HepG2 (cell line): ENCODE results near the gene JAG1. TPM values are rescaled to one million over a fixed set of nuclear protein-coding genes. Genes with fewer than 3 reads are reported as not detected.
A peak's percentile ranks its signal among the peaks of the same experiment; 100 is the strongest.

Source experiments
- ATAC-seq: fragments of 200-7000 bp; cut with Tn5 transposase; 3 replicates; pipeline ENCODE4 v1.9.1; 2020; ENCODE audit warnings: mild to moderate bottlenecking, moderate library complexity
- BruUV-seq: library from RNA; stranded (reverse); fragments of 400-500 nt; replicated peaks from 2 replicates; lab custom pipeline; 2021; lab: Mats Ljungman, UMichigan
- CTCF ChIA-PET: fragments of 300-600 bp; formaldehyde crosslinking; extraction: SDS; loops from one replicate; lab custom pipeline; 2021; ENCODE audit warnings: low total read pairs, inconsistent platforms, low intra/inter-chr PET ratio; lab: Yijun Ruan, JAX
- POLR2A ChIA-PET: fragments of 350-600 bp; sonication (Branson Sonifier 250); formaldehyde crosslinking; loops from one replicate; lab custom pipeline; 2020; ENCODE audit warnings: antibody characterized with exemption, inconsistent platforms; lab: Yijun Ruan, JAX
- DNase-seq: peaks from one replicate; pipeline ENCODE4 v3.0.0-alpha.2; 2015; ENCODE audit warnings: low spot score
- FAIRE-seq: peaks from 3 replicates; lab custom pipeline; 2011; peaks lifted over from hg19 to GRCh38; lab: Jason Lieb, UNC
- H2AFZ ChIP-seq: one replicate; pipeline ENCODE4 v1.6.1; 2011; ENCODE audit warnings: low read length, inconsistent platforms
- H3K27ac ChIP-seq: fragments of 300-600 bp; 3 replicates; pipeline ENCODE4 v1.8.0; 2011; ENCODE audit warnings: mixed run types, mild to moderate bottlenecking, mixed read lengths, low read length, inconsistent platforms; ENCODE audit not compliant: insufficient read depth; ENCODE audit errors: extremely low read length
- H3K27me3 ChIP-seq, 2 experiments: fragments of 200-600 bp in 1 of 2; 2 replicates in 1 of 2; 3 replicates in 1 of 2; pipeline versions ENCODE4 v1.6.0 to v1.8.0; 2011; ENCODE audit warnings: low read length in 2 of 2, mild to moderate bottlenecking in 2 of 2, moderate library complexity in 2 of 2, inconsistent platforms in 1 of 2; ENCODE audit not compliant: insufficient read depth in 2 of 2, control insufficient read depth in 1 of 2
- H3K36me3 ChIP-seq, 2 experiments: fragments of 200-600 bp in 1 of 2; replicated peaks in 1 of 2; 2 replicates in 1 of 2; 3 replicates in 1 of 2; pipeline versions ENCODE4 v1.5.1 to v1.8.0; 2011; ENCODE audit warnings: low read length in 2 of 2, inconsistent platforms in 1 of 2; ENCODE audit not compliant: insufficient read depth in 2 of 2, control insufficient read depth in 1 of 2
- H3K4me1 ChIP-seq: 2 replicates; pipeline ENCODE4 v1.5.1; 2012; ENCODE audit warnings: low read length, inconsistent platforms; ENCODE audit not compliant: insufficient read depth
- H3K4me2 ChIP-seq: 2 replicates; pipeline ENCODE4 v1.6.0; 2011; ENCODE audit warnings: low read depth, low read length, inconsistent platforms
- H3K4me3 ChIP-seq, 3 experiments: fragments of 200-600 bp in 1 of 3; sonication (generic), shearing (Covaris generic) in 1 of 3; replicated peaks in 1 of 3; 2 replicates each; pipeline ENCODE4 v1.5.1; 2011 to 2016; ENCODE audit warnings: low read length in 3 of 3, inconsistent platforms in 2 of 3, low read depth in 2 of 3, mild to moderate bottlenecking in 2 of 3, control low read depth in 1 of 3, mixed read lengths in 1 of 3; ENCODE audit not compliant: insufficient read depth in 1 of 3
- H3K79me2 ChIP-seq: one replicate; pipeline ENCODE4 v1.6.1; 2011; ENCODE audit warnings: low read length, inconsistent platforms; ENCODE audit not compliant: insufficient read depth
- H3K9ac ChIP-seq: 2 replicates; pipeline ENCODE4 v1.6.0; 2011; ENCODE audit warnings: mild to moderate bottlenecking, low read depth, low read length, inconsistent platforms; ENCODE audit not compliant: insufficient read depth
- H3K9me3 ChIP-seq: 2 replicates; pipeline ENCODE4 v1.5.1; 2012; ENCODE audit warnings: mild to moderate bottlenecking, low read length
- H4K20me1 ChIP-seq: 2 replicates; pipeline ENCODE4 v1.6.0; 2011; ENCODE audit warnings: inconsistent platforms, mild to moderate bottlenecking, low read length, moderate library complexity; ENCODE audit not compliant: insufficient read depth
- GPN1 ChIP-seq: sonication (generic); formaldehyde crosslinking; IDR thresholded peaks from 2 replicates; pipeline ENCODE4 v1.5.1; 2020; ENCODE audit warnings: missing genetic modification reagents, borderline replicate concordance
- LRRFIP1 ChIP-seq: sonication (generic); formaldehyde crosslinking; conservative IDR thresholded peaks from 2 replicates; pipeline ENCODE4 v1.4.0; 2020; ENCODE audit warnings: missing genetic modification reagents
- NFYC ChIP-seq: IDR thresholded peaks from 2 replicates; pipeline ENCODE4 v1.6.1; 2016; ENCODE audit warnings: missing genetic modification reagents, missing compliant biosample characterization
- NONO ChIP-seq, 2 experiments: fragments of 450-650 bp in 1 of 2; sonication (generic) in 1 of 2; formaldehyde crosslinking in 1 of 2; IDR thresholded peaks in 1 of 2; conservative IDR thresholded peaks in 1 of 2; 2 replicates each; pipeline versions ENCODE4 v1.6.1 to v1.8.0; 2017 to 2022; ENCODE audit warnings: mild to moderate bottlenecking in 1 of 2, missing genetic modification reagents in 1 of 2, moderate library complexity in 1 of 2
- PRDM15 ChIP-seq: sonication (generic); formaldehyde crosslinking; IDR thresholded peaks from 2 replicates; pipeline ENCODE4 v1.4.0; 2020; ENCODE audit warnings: missing genetic modification reagents
- REL ChIP-seq: sonication (generic); formaldehyde crosslinking; conservative IDR thresholded peaks from 2 replicates; pipeline ENCODE4 v1.8.0; 2022; ENCODE audit warnings: mild to moderate bottlenecking, missing genetic modification reagents, moderate library complexity
- TFDP1 ChIP-seq: IDR thresholded peaks from 2 replicates; pipeline ENCODE4 v1.6.1; 2016; ENCODE audit warnings: missing compliant biosample characterization, missing genetic modification reagents, borderline replicate concordance
- ZIK1 ChIP-seq: sonication (generic); formaldehyde crosslinking; IDR thresholded peaks from 2 replicates; pipeline ENCODE4 v1.5.0; 2020; ENCODE audit warnings: mild to moderate bottlenecking, low read depth, missing genetic modification reagents, borderline replicate concordance
- ZNF124 ChIP-seq: sonication (generic); formaldehyde crosslinking; IDR thresholded peaks from 2 replicates; pipeline ENCODE4 v1.4.0; 2020; ENCODE audit warnings: missing genetic modification reagents
- ZNF230 ChIP-seq: sonication (generic); formaldehyde crosslinking; IDR thresholded peaks from 2 replicates; pipeline ENCODE4 v1.4.0; 2020; ENCODE audit warnings: mild to moderate bottlenecking, missing genetic modification reagents
- ZNF34 ChIP-seq: sonication (generic); formaldehyde crosslinking; IDR thresholded peaks from 2 replicates; pipeline ENCODE4 v1.4.0; 2020; ENCODE audit warnings: mild to moderate bottlenecking, missing genetic modification reagents, borderline replicate concordance
- ZNF597 ChIP-seq: sonication (generic); formaldehyde crosslinking; IDR thresholded peaks from 2 replicates; pipeline ENCODE4 v1.5.0; 2020; ENCODE audit warnings: missing genetic modification reagents
- ZSCAN30 ChIP-seq: sonication (generic); formaldehyde crosslinking; IDR thresholded peaks from 2 replicates; pipeline ENCODE4 v1.5.0; 2020; ENCODE audit warnings: mild to moderate bottlenecking, missing genetic modification reagents
- WGBS: methylation state at CpG from one replicate; pipeline ENCODE4 v1.1.6; 2017; ENCODE audit warnings: low lambda C conversion rate; 5-methylcytosine and 5-hydroxymethylcytosine counted together
- in situ Hi-C: cut with HindIII; loops from 2 replicates; pipeline ENCODE4 v1.10.0; 2017; ENCODE audit warnings: low pct_unique_long_range_greater_than_20kb; ENCODE audit not compliant: extremely low pct_ligation_motif_present
- intact Hi-C: fragments of 100-400 bp; cut with micrococcal nuclease; formaldehyde crosslinking; loops from one replicate; pipeline ENCODE4 v1.10.0; 2022; ENCODE audit not compliant: unreplicated experiment
- polyA plus RNA-seq, 8 experiments: library from polyadenylated mRNA; depleted of rRNA in 3 of 8; stranded (reverse) in 7 of 8; unstranded in 1 of 8; fragments of >200 nt; fragmentation: Illumina TruSeq in 4 of 8; extraction: Trizol in 4 of 8; gene quantifications; 2 replicates each; pipeline versions ENCODE4 v1.2.1 to v1.2.3, GENCODE V29; 2011 to 2016; ENCODE audit warnings: low read depth in 4 of 8, missing spikeins in 1 of 8, mixed read lengths in 1 of 8; ENCODE audit not compliant: insufficient read depth in 1 of 8
- total RNA-seq, 5 experiments: library from RNA; depleted of rRNA; stranded (reverse); fragments of >200 nt; fragmentation: Illumina TruSeq; extraction: Trizol; gene quantifications; 2 replicates each; pipeline ENCODE4 v1.2.3, GENCODE V29; 2016; ENCODE audit warnings: low read depth in 1 of 5

JAG1 gene
- total and polyA plus RNA-seq, 2 of the 13 experiments (the other 11 are each of a cell fraction or from before 2014, with no cell fraction given): 47.1 to 56.3 TPM

GRCh38 chr20:10665027-10665561, 8.7 kb downstream of the JAG1 start (continued):
- TF ChIP-seq ZNF124 (CRISPR knock-in tag) (0 out of 2 replicates have a peak, but pooled peaks have one; percentile 19), LRRFIP1 (no peak), PRDM15 (CRISPR knock-in tag) (no peak), REL (CRISPR knock-in tag) (no peak), ZSCAN30 (CRISPR knock-in tag) (no peak)
- TF ChIP-seq, all 625 proteins: peak for 14

- no peak overlapping the region for H3K4me2 ChIP-seq
- intact Hi-C loops: loop anchor here (10.0 kb wide), 1 partner anchor 199 kb away; no protein-coding TSS in a partner anchor
- H3K79me2 ChIP-seq: peaks cover 96% of the 10 kb centered on the region
- DNase-seq: no peak
- 95% methylated on average over 8 of the region's 8 CpGs for WGBS
- peaks cover 100% of the 10 kb centered on the region for H3K4me1 ChIP-seq
- H3K27me3 ChIP-seq: no peaks in the 10 kb centered on the region
- in situ Hi-C loops: loop anchor here (5.0 kb wide), 1 partner anchor 111 kb away; no protein-coding TSS in a partner anchor
- H3K9me3 ChIP-seq: no peaks in the 10 kb centered on the region
- no peak overlapping the region for H3K9ac ChIP-seq
- FAIRE-seq: peak; percentile 63
- no peak overlapping the region for H3K4me3 ChIP-seq
- no peak for ATAC-seq
- BruUV-seq: no TSS peak
- POLR2A ChIA-PET: interaction anchor here (6.1 kb wide), 1 partner anchor 10 kb away, joined by 43 read pairs; the partner anchor contains the start of gene JAG1
- peaks cover 54 to 83% of the 10 kb centered on the region in 2 experiments for H3K36me3 ChIP-seq
- no peak overlapping the region for H2AFZ ChIP-seq
- H4K20me1 ChIP-seq: peaks cover 45% of the 10 kb centered on the region
- CTCF ChIA-PET: no interaction called here
- peak overlapping the region; percentile 46 for H3K27ac ChIP-seq
- no peak for TF ChIP-seq GPN1
- no peak for TF ChIP-seq TFDP1 (CRISPR knock-in tag)
- no peak for TF ChIP-seq ZNF230 (CRISPR knock-in tag)
- TF ChIP-seq ZNF34 (CRISPR knock-in tag): no peak
- TF ChIP-seq ZNF597 (CRISPR knock-in tag): no peak
- no peak for TF ChIP-seq ZIK1 (CRISPR knock-in tag)
- no peak for TF ChIP-seq NONO (IDR thresholded peaks at IDR 0.05)
- 0 out of 2 replicates have a peak, but pooled peaks have one; percentile 32 for TF ChIP-seq NONO (CRISPR knock-in tag; conservative IDR thresholded peaks at IDR 0.05)
- TF ChIP-seq NFYC (CRISPR knock-in tag): no peak
These were observed 10.0 kb downstream of the JAG1 start for GRCh38 chr20:10663756-10664155.
